HG02884 (cell line): Measurements from ENCODE around the gene PLOD1.
A peak's percentile ranks its signal among the peaks of the same experiment; 100 is the strongest.
"Not testable (repeated sequence)": the region's sequence is repeated elsewhere in the genome, so short reads cannot be mapped to it uniquely, and the experiment has no call there.

Source experiments
- ATAC-seq: cut with Tn5 transposase; IDR thresholded peaks from one replicate; pipeline ENCODE4 v1.9.1; 2021; ENCODE audit warnings: mild to moderate bottlenecking, moderate library complexity; ENCODE audit not compliant: unreplicated experiment

PLOD1 gene

GRCh38 chr1:11912482-11913216 lies 21.9 kb upstream of the PLOD1 start:
- ATAC-seq = not testable (repeated sequence)

GRCh38 chr1:11913291-11913690 lies 21.2 kb upstream of the PLOD1 start:
- no peak for ATAC-seq

GRCh38 chr1:11914024-11914423 lies 20.5 kb upstream of the PLOD1 start:
- ATAC-seq = no peak

GRCh38 chr1:11918799-11919519 lies 15.6 kb upstream of the PLOD1 start:
- no peak for ATAC-seq

- ATAC-seq = no peak
Measured at GRCh38 chr1:11919621-11920020, 14.9 kb upstream of the PLOD1 start.

GRCh38 chr1:11920239-11920903 lies 14.1 kb upstream of the PLOD1 start:
- no peak for ATAC-seq

- no peak for ATAC-seq
Measured at GRCh38 chr1:11921022-11921421, 13.5 kb upstream of the PLOD1 start.

- ATAC-seq = no peak
Measured at GRCh38 chr1:11923069-11923826, 11.3 kb upstream of the PLOD1 start.

- ATAC-seq = no peak
Measured at GRCh38 chr1:11923827-11924113, 10.7 kb upstream of the PLOD1 start.

- ATAC-seq = no peak
Measured at GRCh38 chr1:11924334-11925195, 10.0 kb upstream of the PLOD1 start.

GRCh38 chr1:11925196-11925937 lies 9.2 kb upstream of the PLOD1 start:
- peak; percentile 38 for ATAC-seq

- peak; percentile 23 for ATAC-seq
Measured at GRCh38 chr1:11925938-11926292, 8.6 kb upstream of the PLOD1 start.

GRCh38 chr1:11927866-11928592 lies 6.5 kb upstream of the PLOD1 start:
- no peak for ATAC-seq

GRCh38 chr1:11929849-11930248 lies 4.7 kb upstream of the PLOD1 start:
- ATAC-seq = no peak

GRCh38 chr1:11930571-11931445 lies 3.7 kb upstream of the PLOD1 start:
- no peak for ATAC-seq

- no peak for ATAC-seq
Measured at GRCh38 chr1:11931845-11932244, 2.7 kb upstream of the PLOD1 start.

- ATAC-seq = no peak
Measured at GRCh38 chr1:11935057-11935412, 518 bp downstream of the PLOD1 start.

GRCh38 chr1:11935733-11936132 lies 1.2 kb downstream of the PLOD1 start:
- ATAC-seq = not testable (repeated sequence)
